ENCODE data around the gene POU2AF1.

POU2AF1 gene

DNA sequence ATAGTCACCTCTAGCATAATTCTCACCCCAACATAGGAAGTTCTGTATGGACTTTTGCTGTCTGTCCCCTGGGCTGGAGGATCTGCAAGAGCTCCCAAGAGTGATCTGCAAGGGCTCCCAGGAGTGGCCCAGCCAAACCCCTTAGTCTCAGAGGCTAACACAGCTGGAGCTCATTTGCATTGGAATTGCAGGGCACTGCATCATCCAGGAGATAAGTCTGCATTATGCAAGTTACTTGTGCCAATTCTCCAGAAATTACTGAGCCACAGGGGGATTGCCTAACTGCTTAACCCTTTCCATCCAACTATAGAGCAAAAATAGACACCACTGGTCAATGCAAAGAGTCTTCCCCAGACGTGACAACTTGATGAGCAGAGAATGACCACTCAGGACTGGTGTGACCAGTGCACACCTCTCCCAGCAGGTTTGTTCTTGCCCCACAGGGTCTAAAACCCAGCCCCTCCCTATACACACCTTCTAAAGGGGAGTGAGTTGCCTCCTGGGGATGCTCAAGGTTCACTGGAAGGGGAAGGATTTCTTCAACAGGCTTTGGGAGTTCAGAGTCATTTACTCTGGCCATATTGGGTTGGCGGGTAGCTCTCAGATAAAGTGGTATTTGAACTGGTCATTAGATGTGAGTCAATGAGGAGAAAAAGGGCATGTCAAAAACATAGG lies 42.4 kb downstream of the POU2AF1 start:
- no peak overlapping the region for H3K4me2 ChIP-seq
- H3K9me3 ChIP-seq = peaks cover 7% of the 10 kb centered on the region
- H3K27me3 ChIP-seq = no peaks in the 10 kb centered on the region
- no peak overlapping the region for H3K9ac ChIP-seq
- peaks cover 8% of the 10 kb centered on the region; the same call in 1 of the 2 replicates for H3K36me3 ChIP-seq
- peaks cover 5% of the 10 kb centered on the region; the same call in 1 of the 2 replicates for H3K4me1 ChIP-seq
- H3K4me3 ChIP-seq = no peak overlapping the region
- TF ChIP-seq Cebpa-rat (IDR thresholded peaks at IDR 0.05) = no peak
- H3K27ac ChIP-seq = no peak overlapping the region
- H4K20me1 ChIP-seq = no peaks in the 10 kb centered on the region

DNA sequence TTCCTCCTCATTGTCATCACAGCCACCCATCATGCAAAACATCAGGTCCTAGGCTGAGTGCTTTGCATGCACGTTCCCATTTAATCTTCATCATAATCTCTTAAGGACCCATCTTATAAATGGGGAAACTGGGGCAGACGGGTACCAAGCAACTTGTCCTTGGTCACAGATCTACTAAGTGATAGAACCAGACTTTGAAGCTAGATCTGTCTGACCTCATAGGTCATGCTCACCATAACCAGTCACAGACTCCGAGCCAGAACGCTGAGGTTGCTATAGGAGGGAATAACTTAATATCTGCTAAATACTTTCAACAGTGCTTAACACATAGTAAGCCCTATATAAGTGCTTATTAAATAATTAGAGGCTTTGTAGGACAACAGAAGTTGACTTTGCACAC lies 43.0 kb downstream of the POU2AF1 start:
- H3K4me2 ChIP-seq = no peak overlapping the region
- H3K4me1 ChIP-seq = peaks cover 5% of the 10 kb centered on the region; the same call in 1 of the 2 replicates
- no peak overlapping the region for H3K27ac ChIP-seq
- H3K9me3 ChIP-seq = peaks cover 7% of the 10 kb centered on the region
- H3K36me3 ChIP-seq = peaks cover 8% of the 10 kb centered on the region; the same call in 1 of the 2 replicates
- no peaks in the 10 kb centered on the region for H4K20me1 ChIP-seq
- no peak for TF ChIP-seq Cebpa-rat (IDR thresholded peaks at IDR 0.05)
- H3K4me3 ChIP-seq = no peak overlapping the region
- no peaks in the 10 kb centered on the region for H3K27me3 ChIP-seq
- H3K9ac ChIP-seq = no peak overlapping the region

DNA sequence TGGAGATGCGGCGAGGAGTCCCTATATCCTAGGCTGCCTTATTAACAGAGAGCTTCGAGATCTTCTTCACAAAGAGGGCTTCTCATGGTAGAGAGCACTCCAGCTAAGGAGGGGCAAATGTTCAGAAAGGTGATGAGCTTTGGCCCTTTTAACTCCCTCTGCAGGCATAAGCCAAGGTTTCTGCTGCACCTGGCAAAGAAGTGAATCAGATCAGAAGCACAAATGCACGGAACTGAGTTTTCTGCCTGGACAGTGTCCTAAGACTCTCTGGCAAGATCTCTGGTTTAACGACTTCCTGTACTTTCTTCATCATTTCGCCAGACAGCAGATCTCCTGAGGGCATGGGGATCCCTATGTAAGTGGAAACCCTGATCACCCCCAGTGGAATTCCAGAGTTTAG lies 43.5 kb downstream of the POU2AF1 start:
- H3K4me1 ChIP-seq = peaks cover 6% of the 10 kb centered on the region; the same call in 1 of the 2 replicates
- H3K36me3 ChIP-seq = peaks cover 8% of the 10 kb centered on the region; the same call in 1 of the 2 replicates
- H4K20me1 ChIP-seq = no peaks in the 10 kb centered on the region
- H3K4me3 ChIP-seq = no peak overlapping the region
- no peaks in the 10 kb centered on the region for H3K27me3 ChIP-seq
- no peak overlapping the region for H3K27ac ChIP-seq
- H3K4me2 ChIP-seq = no peak overlapping the region
- no peak overlapping the region for H3K9ac ChIP-seq
- H3K9me3 ChIP-seq = peaks cover 3% of the 10 kb centered on the region; the same call in 1 of the 2 replicates
- TF ChIP-seq Cebpa-rat (IDR thresholded peaks at IDR 0.05) = no peak

DNA sequence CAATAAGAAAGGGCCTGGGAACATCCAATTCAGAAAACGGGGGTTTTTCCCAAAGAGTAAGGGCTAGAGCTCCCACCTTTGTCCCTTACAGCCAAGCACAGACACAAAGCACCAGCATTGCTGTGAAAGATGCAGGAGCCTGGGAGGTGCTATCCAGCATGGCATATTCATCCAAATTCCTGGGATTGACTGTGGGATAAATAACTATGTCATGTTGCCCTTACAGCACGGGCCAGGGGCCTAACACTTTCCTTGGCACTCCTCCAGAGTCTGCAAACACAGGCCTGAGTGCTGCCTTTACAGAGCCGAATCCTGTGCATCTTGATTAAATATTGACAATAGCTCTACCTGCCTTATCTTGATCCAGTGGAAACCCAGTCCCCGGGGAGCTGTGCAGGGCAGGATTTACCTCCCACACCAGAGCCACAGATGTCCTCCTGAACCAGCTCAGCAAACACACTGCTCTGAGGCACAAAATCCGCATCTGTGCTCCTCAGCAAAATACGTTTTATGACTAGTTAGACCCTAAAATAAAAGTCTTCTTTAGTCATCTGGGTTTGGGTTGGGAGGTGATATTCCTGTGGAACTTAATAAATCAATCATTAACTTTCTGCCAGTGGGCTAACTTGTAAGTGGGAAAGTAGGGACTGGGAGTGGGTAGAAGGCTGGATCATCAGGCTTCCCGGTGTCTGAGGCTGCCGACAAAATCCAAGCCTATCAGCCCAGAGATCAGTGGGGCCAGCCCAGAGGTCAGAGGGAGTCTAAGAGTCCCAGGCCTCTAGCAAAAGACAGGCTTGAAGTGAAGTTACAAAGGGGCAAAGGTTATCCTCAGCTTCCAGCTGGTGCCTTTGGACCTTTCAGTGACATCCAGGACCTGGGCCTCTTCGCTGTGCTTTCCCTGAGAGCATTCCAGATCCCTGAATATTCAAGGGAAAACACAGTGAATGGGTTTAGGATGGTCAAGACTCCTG lies 44.3 kb downstream of the POU2AF1 start:
- H3K27me3 ChIP-seq = no peaks in the 10 kb centered on the region
- H3K4me3 ChIP-seq = no peak overlapping the region
- H3K9me3 ChIP-seq = no peaks in the 10 kb centered on the region
- H4K20me1 ChIP-seq = no peaks in the 10 kb centered on the region
- peaks cover 13% of the 10 kb centered on the region for H3K4me1 ChIP-seq
- peaks cover 8% of the 10 kb centered on the region; the same call in 1 of the 2 replicates for H3K36me3 ChIP-seq
- TF ChIP-seq Cebpa-rat (IDR thresholded peaks at IDR 0.05) = no peak
- H3K27ac ChIP-seq = no peak overlapping the region
- no peak overlapping the region for H3K9ac ChIP-seq
- no peak overlapping the region for H3K4me2 ChIP-seq

DNA sequence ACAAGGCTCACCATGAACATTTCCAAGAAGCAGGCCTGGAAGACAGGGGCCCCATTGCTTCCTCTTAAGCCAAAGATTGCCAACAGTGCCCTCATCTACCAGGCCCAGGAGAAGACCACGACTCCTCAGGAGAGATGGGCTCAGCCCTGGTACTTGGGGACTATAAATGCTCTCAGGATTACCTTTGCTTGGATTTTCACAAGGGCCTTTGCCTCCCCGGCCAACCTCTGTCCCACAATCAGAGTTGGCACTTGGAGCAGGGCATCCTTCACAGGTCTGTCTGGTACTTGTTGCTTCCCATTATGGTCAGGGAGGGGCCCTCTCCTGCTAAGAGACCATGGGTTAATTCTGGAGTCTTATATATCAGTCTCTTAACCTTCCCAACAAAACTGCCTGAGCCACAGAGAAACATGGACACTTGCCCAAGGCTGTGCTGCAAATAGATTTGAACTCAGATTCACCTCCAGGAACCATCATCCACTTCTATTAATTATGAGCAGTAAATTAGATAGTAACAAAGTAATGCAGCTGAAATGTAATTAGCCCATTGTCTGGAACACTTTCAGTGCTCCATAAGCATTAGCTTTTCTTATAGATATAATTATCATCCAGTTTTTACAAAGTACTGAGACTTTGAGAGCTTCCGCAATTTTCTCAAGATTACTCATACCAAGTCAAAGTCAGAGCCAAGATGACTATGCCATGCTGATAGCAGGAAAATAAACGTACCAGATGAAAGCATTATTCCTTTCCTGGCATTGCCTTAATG lies 47.2 kb downstream of the POU2AF1 start:
- TF ChIP-seq Cebpa-rat (IDR thresholded peaks at IDR 0.05) = no peak
- Histone ChIP-seq H3K9me3 (no peaks in the 10 kb centered on the region), H3K9ac (no peak overlapping the region), H4K20me1 (no peaks in the 10 kb centered on the region), H3K4me1 (peaks cover 26% of the 10 kb centered on the region), H3K27me3 (no peaks in the 10 kb centered on the region), H3K27ac (no peak overlapping the region), H3K36me3 (peaks cover 2% of the 10 kb centered on the region; the same call in 1 of the 2 replicates), H3K4me3 (no peak overlapping the region), H3K4me2 (no peak overlapping the region)

DNA sequence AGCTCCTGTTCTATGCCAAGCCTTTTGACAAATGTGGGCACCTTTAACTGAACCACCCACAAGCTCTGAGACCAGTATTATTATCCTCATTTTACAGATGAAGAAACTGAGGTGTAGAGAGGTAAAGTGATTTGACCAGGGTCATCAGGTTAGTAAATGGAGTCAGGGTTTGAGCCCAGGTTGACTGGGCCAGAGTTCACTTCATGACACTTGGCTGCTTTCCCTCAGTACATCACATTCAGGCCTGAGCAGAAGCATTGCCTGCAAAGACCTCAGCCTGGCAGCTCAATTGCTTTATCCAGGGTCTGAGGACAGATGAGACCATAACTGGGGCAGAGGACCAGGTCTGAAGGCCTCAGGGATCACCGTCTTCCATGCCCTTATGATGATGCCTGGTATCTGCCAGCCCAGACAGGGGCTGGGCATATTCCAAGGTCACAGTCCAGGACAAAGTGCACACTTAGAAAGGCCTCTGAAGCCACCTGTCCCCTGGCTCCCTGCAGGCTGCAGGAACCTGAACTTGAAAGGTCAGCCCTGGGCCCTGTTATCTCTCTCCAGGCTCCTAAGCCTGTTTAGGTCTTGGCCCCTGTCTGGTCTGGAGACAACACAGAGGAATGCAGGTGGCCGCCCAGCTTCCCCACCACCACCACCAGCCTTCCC lies 48.7 kb downstream of the POU2AF1 start:
- Histone ChIP-seq H3K9me3 (no peaks in the 10 kb centered on the region), H3K27me3 (no peaks in the 10 kb centered on the region), H3K4me2 (peak overlapping the region; percentile 35), H3K4me3 (no peak overlapping the region), H3K4me1 (peaks cover 20% of the 10 kb centered on the region), H3K27ac (no peak overlapping the region), H4K20me1 (no peaks in the 10 kb centered on the region), H3K9ac (no peak overlapping the region), H3K36me3 (no peaks in the 10 kb centered on the region; the same call in 1 of the 2 replicates)
- TF ChIP-seq Cebpa-rat (IDR thresholded peaks at IDR 0.05) = no peak

DNA sequence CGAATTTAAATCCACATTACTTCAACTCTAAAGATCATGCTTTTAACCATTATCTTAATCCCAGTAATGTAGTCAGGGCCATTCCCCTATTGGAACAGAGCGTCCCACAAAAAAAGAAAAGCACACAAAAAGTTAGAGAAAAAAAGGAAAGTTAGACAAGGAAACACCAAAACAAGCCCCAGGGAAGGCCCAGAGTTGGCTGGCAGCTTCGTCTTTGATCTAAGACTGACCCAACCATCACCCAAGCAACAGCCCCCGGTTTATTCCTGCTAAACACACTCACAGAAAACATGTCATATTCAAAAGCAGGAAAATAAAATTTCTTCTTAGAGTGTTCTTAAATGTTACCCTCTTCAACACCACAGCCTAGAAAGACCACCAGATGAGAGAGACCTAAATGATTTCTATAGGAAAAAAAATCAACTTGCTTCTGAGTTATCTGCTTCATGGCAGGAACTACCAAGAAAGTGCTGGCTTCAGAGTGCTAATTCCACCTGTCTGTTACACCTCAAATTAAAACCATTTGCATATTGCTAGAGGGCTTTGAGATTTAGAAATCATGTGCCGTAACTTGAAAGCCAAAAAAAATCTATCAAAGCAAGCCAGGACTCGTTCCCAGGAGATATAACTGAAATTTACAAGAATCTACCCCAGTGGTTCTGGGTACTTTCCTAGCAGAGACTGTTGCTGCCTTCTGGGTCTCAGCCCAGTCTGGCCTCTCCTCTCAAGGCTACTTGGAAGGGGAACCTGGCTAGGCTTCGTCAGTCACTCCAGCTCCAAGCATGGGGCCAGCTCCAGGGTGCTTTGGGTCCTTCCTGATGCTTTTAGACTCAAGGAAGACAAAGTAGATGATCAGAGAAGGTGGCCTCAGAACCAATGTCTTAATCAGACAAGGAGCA lies 49.5 kb downstream of the POU2AF1 start:
- H3K36me3 ChIP-seq = no peaks in the 10 kb centered on the region; the same call in 1 of the 2 replicates
- no peak overlapping the region for H3K9ac ChIP-seq
- H3K4me3 ChIP-seq = no peak overlapping the region
- H3K9me3 ChIP-seq = no peaks in the 10 kb centered on the region
- H3K4me2 ChIP-seq = peak overlapping the region; percentile 35
- H3K27ac ChIP-seq = no peak overlapping the region
- H4K20me1 ChIP-seq = no peaks in the 10 kb centered on the region
- TF ChIP-seq Cebpa-rat (IDR thresholded peaks at IDR 0.05) = no peak
- peaks cover 20% of the 10 kb centered on the region for H3K4me1 ChIP-seq
- no peaks in the 10 kb centered on the region for H3K27me3 ChIP-seq

DNA sequence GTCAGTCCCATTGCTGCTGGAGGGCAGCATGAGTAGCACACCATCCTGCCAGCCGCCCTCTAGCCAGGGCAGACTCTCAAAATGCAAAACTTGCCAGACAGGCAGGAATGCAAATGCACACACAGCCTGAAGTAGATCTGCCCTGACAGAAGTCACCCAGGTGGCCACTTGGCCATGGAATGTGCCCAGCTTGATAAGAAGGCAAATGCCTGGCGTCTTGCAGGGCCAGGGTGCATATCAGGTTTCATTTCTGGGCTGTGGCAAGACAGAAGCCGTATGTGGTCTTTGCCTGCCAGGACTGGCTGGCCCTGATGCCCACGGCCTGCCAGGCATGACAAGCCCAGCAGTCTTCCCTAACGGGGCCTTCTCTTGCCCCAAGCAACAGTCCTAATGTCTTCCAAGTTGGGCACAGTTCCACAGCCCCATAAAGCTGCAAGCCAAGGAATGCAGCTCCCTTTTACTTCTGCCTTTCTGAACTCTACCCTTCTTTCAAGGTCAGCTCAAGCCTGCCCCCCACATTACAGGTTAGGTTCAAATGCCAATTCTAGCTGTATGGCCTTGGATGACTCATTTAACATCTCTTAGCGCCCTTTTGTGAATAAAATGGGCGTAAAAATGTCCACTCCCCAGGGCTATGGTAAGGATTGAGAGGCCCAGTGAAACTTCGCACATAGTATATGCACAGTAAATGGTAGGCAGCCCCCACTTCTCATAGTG lies 51.0 kb downstream of the POU2AF1 start:
- Histone ChIP-seq H4K20me1 (no peaks in the 10 kb centered on the region), H3K4me1 (peaks cover 20% of the 10 kb centered on the region), H3K9me3 (no peaks in the 10 kb centered on the region), H3K4me3 (no peak overlapping the region), H3K9ac (no peak overlapping the region), H3K27me3 (no peaks in the 10 kb centered on the region), H3K36me3 (no peaks in the 10 kb centered on the region; the same call in 1 of the 2 replicates), H3K4me2 (no peak overlapping the region), H3K27ac (no peak overlapping the region)
- TF ChIP-seq Cebpa-rat (IDR thresholded peaks at IDR 0.05) = no peak
